Bone marrow (tissue), 2 donors: ENCODE data around the gene NELL2.
"Not testable (repeated sequence)": the region's sequence is repeated elsewhere in the genome, so short reads cannot be mapped to it uniquely, and the experiment has no call there.

ENCODE experiments used
- DNase-seq, 2 donors: peaks; one replicate each; lab custom pipeline; 2025; lab: John Stamatoyannopoulos, UW

The NELL2 gene

GRCh38 chr12:44847403-44847802 is 28.7 kb downstream of the NELL2 start:
- no peak for DNase-seq

- DNase-seq: no peak
Observed at GRCh38 chr12:44846826-44847225, 29.3 kb downstream of the NELL2 start.

- DNase-seq: no peak
Observed at GRCh38 chr12:44842669-44843068, 33.4 kb downstream of the NELL2 start.

GRCh38 chr12:44839785-44840184 is 36.3 kb downstream of the NELL2 start:
- no peak for DNase-seq

GRCh38 chr12:44837114-44837755 is 38.9 kb downstream of the NELL2 start:
- no peak for DNase-seq

- DNase-seq: no peak
Observed at GRCh38 chr12:44835641-44836379, 40.3 kb downstream of the NELL2 start.

- not testable (repeated sequence) for DNase-seq
Observed at GRCh38 chr12:44834996-44835395, 41.1 kb downstream of the NELL2 start.

GRCh38 chr12:44833561-44833960 is 42.6 kb downstream of the NELL2 start:
- DNase-seq: no peak

- no peak for DNase-seq
Observed at GRCh38 chr12:44830566-44831055, 45.5 kb downstream of the NELL2 start.

- no peak for DNase-seq
Observed at GRCh38 chr12:44829045-44829444, 47.1 kb downstream of the NELL2 start.

- DNase-seq: no peak
Observed at GRCh38 chr12:44827832-44828438, 48.2 kb downstream of the NELL2 start.

- not testable (repeated sequence) for DNase-seq
Observed at GRCh38 chr12:44821702-44822101, 54.4 kb downstream of the NELL2 start.

GRCh38 chr12:44819884-44820283 is 56.2 kb downstream of the NELL2 start:
- DNase-seq: no peak

GRCh38 chr12:44817687-44818086 is 58.4 kb downstream of the NELL2 start:
- DNase-seq: no peak

GRCh38 chr12:44816446-44817017 is 59.6 kb downstream of the NELL2 start:
- no peak for DNase-seq

- DNase-seq: no peak
Observed at GRCh38 chr12:44812062-44812461, 64.1 kb downstream of the NELL2 start.

GRCh38 chr12:44804068-44804467 is 72.0 kb downstream of the NELL2 start:
- DNase-seq: no peak

GRCh38 chr12:44795970-44796369 is 80.1 kb downstream of the NELL2 start:
- no peak for DNase-seq

GRCh38 chr12:44788731-44789130 is 87.4 kb downstream of the NELL2 start:
- no peak for DNase-seq

GRCh38 chr12:44780221-44780790 is 95.8 kb downstream of the NELL2 start:
- DNase-seq: no peak

- no peak for DNase-seq
Observed at GRCh38 chr12:44779766-44780165, 96.3 kb downstream of the NELL2 start.

GRCh38 chr12:44778863-44779262 is 97.3 kb downstream of the NELL2 start:
- no peak for DNase-seq
